GM12878 (cell line): ENCODE results near the gene PTMA. TPM values are rescaled to one million over a fixed set of nuclear protein-coding genes. Genes with fewer than 3 reads are reported as not detected.
A peak's percentile ranks its signal among the peaks of the same experiment; 100 is the strongest.

Experiments
- ASH2L ChIP-seq: fragments of 300-600, 200-600 bp; sonication (generic); IDR thresholded peaks from 2 replicates; pipeline ENCODE4 v1.6.1; 2017; ENCODE audit warnings: low read depth, mild to moderate bottlenecking, borderline replicate concordance
- ATF2 ChIP-seq: IDR thresholded peaks from 2 replicates; pipeline ENCODE4 v1.6.1; 2012; ENCODE audit warnings: low read length, inconsistent platforms
- BCL3 ChIP-seq: IDR thresholded peaks from 2 replicates; pipeline ENCODE4 v1.6.1; 2011; ENCODE audit warnings: borderline replicate concordance, low read depth, mild to moderate bottlenecking, moderate library complexity, low read length; ENCODE audit not compliant: insufficient read depth, poor library complexity, severe bottlenecking
- BCLAF1 ChIP-seq: fragments of 450-650 bp; IDR thresholded peaks from 2 replicates; pipeline ENCODE4 v1.6.1; 2017; ENCODE audit warnings: antibody characterized with exemption, mild to moderate bottlenecking, moderate library complexity
- FOS ChIP-seq: IDR thresholded peaks from 3 replicates; pipeline ENCODE4 v1.6.1; 2011; ENCODE audit warnings: borderline replicate concordance; ENCODE audit not compliant: insufficient read length; ENCODE audit errors: extremely low read depth
- FOXM1 ChIP-seq: IDR thresholded peaks from 2 replicates; pipeline ENCODE4 v1.6.1; 2012; ENCODE audit warnings: low read depth, mild to moderate bottlenecking, inconsistent platforms, low read length, moderate library complexity
- HDGF ChIP-seq: fragments of 450-650 bp; IDR thresholded peaks from 2 replicates; pipeline ENCODE4 v1.6.1; 2016; ENCODE audit warnings: antibody characterized with exemption
- NR2C2 ChIP-seq: IDR thresholded peaks from 2 replicates; pipeline ENCODE4 v1.6.1; 2011; ENCODE audit warnings: borderline replicate concordance, low read depth; ENCODE audit not compliant: control insufficient read depth, insufficient read length
- NR2F1 ChIP-seq: fragments of 450-650 bp; conservative IDR thresholded peaks from 2 replicates; pipeline ENCODE4 v1.6.1; 2017; ENCODE audit warnings: mild to moderate bottlenecking
- NRF1 ChIP-seq: conservative IDR thresholded peaks from 2 replicates; pipeline ENCODE4 v1.6.1; 2011; ENCODE audit warnings: mild to moderate bottlenecking, low read depth, low read length, improper control_type of control experiment
- POU2F2 ChIP-seq: IDR thresholded peaks from 3 replicates; pipeline ENCODE4 v1.6.1; 2011; ENCODE audit warnings: low read depth, mild to moderate bottlenecking, low read length, borderline replicate concordance
- SKIL ChIP-seq: fragments of 450-650 bp; IDR thresholded peaks from 2 replicates; pipeline ENCODE4 v1.6.1; 2017; ENCODE audit warnings: mild to moderate bottlenecking, low read depth, inconsistent platforms; ENCODE audit not compliant: poor library complexity, severe bottlenecking
- TCF7 ChIP-seq: IDR thresholded peaks from 2 replicates; pipeline ENCODE4 v1.6.1; 2014; ENCODE audit warnings: antibody characterized with exemption, borderline replicate concordance
- USF2 ChIP-seq: IDR thresholded peaks from 2 replicates; pipeline ENCODE4 v1.6.1; 2011; ENCODE audit warnings: low read depth, low read length, improper control_type of control experiment, borderline replicate concordance
- YY1 ChIP-seq: IDR thresholded peaks from 2 replicates; pipeline ENCODE4 v1.6.1; 2011; ENCODE audit warnings: low read depth, mild to moderate bottlenecking, low read length
- ZNF274 ChIP-seq: IDR thresholded peaks from one replicate; pipeline ENCODE4 v1.8.0; 2011; ENCODE audit not compliant: insufficient read length, insufficient read depth
- polyA plus RNA-seq, 11 experiments: library from polyadenylated mRNA; depleted of rRNA in 4 of 11; unstranded in 6 of 11; stranded (reverse) in 5 of 11; fragments of >200 nt; fragmentation: Nextera tagmentation in 4 of 11; fragmentation: Illumina TruSeq in 1 of 11; extraction: Ambion mirVana in 4 of 11; extraction: Trizol in 1 of 11; gene quantifications; 1 replicate in 1 of 11; 2 replicates in 10 of 11; pipeline versions ENCODE4 v1.2.1 to v1.2.3, GENCODE V29; 2011 to 2016; ENCODE audit warnings: inconsistent platforms in 2 of 11, missing spikeins in 2 of 11, low read depth in 1 of 11
- total RNA-seq, 4 experiments: library from RNA; depleted of rRNA in 3 of 4; stranded (reverse); fragments of >200 nt in 3 of 4; fragmentation: Illumina TruSeq in 1 of 4; extraction: Trizol in 1 of 4; gene quantifications; 2 replicates each; pipeline versions ENCODE4 v1.2.1 to v1.2.3, GENCODE V29; 2013 to 2021
- TF ChIP-seq, protein P1 (sequence below): fragments of 450-650 bp; IDR thresholded peaks from 2 replicates; pipeline ENCODE4 v1.6.1; 2016; ENCODE audit warnings: mild to moderate bottlenecking
- TF ChIP-seq, protein P2 (sequence below): IDR thresholded peaks from 2 replicates; pipeline ENCODE4 v1.6.1; 2011; ENCODE audit warnings: low read depth, mild to moderate bottlenecking, low read length, moderate library complexity, borderline replicate concordance; ENCODE audit errors: extremely low read depth

The PTMA gene
- total and polyA plus RNA-seq, 10 of the 15 experiments (the other 5 are each of a cell fraction or from before 2014, with no cell fraction given) = 1,144 to 5,018 (median 3,464) TPM

DNA sequence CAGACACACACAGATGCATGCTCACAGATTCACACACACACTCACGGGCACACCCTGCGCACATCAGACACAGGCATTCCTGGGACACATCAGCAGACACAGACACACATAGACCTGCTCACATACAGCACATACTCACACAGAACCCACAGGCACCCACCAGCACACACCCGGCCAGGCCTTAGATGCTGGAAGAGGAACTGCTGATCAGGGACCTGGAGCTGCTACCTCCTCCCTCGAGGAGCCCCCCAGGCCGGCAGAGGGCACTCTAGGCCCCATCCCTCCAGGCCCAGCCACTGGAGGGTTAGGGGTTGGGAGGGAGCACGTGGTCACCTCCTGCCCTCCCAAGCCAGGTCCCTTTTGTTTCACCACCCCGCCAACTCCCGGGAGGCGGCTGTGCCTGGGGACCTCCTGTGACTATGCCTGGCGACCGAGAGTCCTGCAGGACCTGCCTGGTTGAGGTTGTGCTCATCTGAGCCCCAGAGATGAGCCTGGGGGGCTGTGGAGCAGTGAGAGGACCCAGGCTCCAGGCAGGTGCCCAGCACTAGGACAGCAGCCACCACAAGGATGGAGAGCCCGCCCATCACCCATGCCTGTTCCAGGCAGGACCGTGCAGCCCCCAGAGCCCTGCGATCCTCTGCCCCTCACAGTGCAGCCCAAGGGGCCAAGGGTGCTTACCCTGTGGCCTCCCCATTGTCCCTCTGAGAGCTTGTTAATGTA is 21.0 kb upstream of the PTMA start (continued):
- TF ChIP-seq TCF7 (no peak), ASH2L (no peak), FOS (no peak), FOXM1 (no peak), POU2F2 (no peak; the same call in 2 of the 3 replicates), ZNF274 (no peak), HDGF (peak; percentile 97), NR2C2 (no peak), YY1 (0 out of 2 replicates have a peak, but pooled peaks have one; percentile 29), SKIL (no peak), ATF2 (no peak), NR2F1 (peak; percentile 57; the same call in 1 of the 2 replicates), NRF1 (no peak), USF2 (peak; percentile 61), BCL3 (no peak), BCLAF1 (no peak)
- TF ChIP-seq, protein P1, sequence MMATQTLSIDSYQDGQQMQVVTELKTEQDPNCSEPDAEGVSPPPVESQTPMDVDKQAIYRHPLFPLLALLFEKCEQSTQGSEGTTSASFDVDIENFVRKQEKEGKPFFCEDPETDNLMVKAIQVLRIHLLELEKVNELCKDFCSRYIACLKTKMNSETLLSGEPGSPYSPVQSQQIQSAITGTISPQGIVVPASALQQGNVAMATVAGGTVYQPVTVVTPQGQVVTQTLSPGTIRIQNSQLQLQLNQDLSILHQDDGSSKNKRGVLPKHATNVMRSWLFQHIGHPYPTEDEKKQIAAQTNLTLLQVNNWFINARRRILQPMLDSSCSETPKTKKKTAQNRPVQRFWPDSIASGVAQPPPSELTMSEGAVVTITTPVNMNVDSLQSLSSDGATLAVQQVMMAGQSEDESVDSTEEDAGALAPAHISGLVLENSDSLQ = no peak
- TF ChIP-seq, protein P2, sequence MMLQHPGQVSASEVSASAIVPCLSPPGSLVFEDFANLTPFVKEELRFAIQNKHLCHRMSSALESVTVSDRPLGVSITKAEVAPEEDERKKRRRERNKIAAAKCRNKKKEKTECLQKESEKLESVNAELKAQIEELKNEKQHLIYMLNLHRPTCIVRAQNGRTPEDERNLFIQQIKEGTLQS = 0 out of 2 replicates have a peak, but pooled peaks have one; percentile 17
